ENCODE results near the gene GLIS2.

The GLIS2 gene

GRCh38 chr16:4288148-4288921 lies 27.5 kb upstream of the GLIS2 start:
- H3K27ac ChIP-seq, result no peak overlapping the region
- no peak for TF ChIP-seq ZFX (IDR thresholded peaks at IDR 0.05; ENCODE audit: borderline replicate concordance)
- TF ChIP-seq CTCF (IDR thresholded peaks at IDR 0.05), result peak; percentile 92

GRCh38 chr16:4290236-4290830 lies 25.5 kb upstream of the GLIS2 start:
- TF ChIP-seq ZFX (IDR thresholded peaks at IDR 0.05; ENCODE audit: borderline replicate concordance) (no peak), CTCF (IDR thresholded peaks at IDR 0.05) (no peak)

GRCh38 chr16:4291699-4292098 lies 24.2 kb upstream of the GLIS2 start:
- no peak for TF ChIP-seq ZFX (IDR thresholded peaks at IDR 0.05; ENCODE audit: borderline replicate concordance)
- no peak for TF ChIP-seq CTCF (IDR thresholded peaks at IDR 0.05)
- H3K27ac ChIP-seq, result no peak overlapping the region

More at GRCh38 chr16:4290236-4290830, 25.5 kb upstream of the GLIS2 start:
- H3K27ac ChIP-seq, result no peak overlapping the region

GRCh38 chr16:4293181-4293716 lies 22.6 kb upstream of the GLIS2 start:
- H3K27ac ChIP-seq, result peak overlapping the region; percentile 23; the same call in 1 of the 2 replicates
- TF ChIP-seq ZFX (IDR thresholded peaks at IDR 0.05; ENCODE audit: borderline replicate concordance), result no peak
- TF ChIP-seq CTCF (IDR thresholded peaks at IDR 0.05), result no peak

GRCh38 chr16:4293822-4294457 lies 21.9 kb upstream of the GLIS2 start:
- TF ChIP-seq CTCF (IDR thresholded peaks at IDR 0.05) (no peak), ZFX (IDR thresholded peaks at IDR 0.05; ENCODE audit: borderline replicate concordance) (no peak)
- H3K27ac ChIP-seq, result peak overlapping the region; percentile 23; the same call in 1 of the 2 replicates

- no peak for TF ChIP-seq ZFX (IDR thresholded peaks at IDR 0.05; ENCODE audit: borderline replicate concordance)
- TF ChIP-seq CTCF (IDR thresholded peaks at IDR 0.05), result no peak
- H3K27ac ChIP-seq, result no peak overlapping the region
Measured at GRCh38 chr16:4295581-4295980, 20.3 kb upstream of the GLIS2 start.

All from 22Rv1 (cell line).